ENCODE data around the gene RAF1.

Gene RAF1

GRCh38 chr3:12585181-12585580 lies 78.7 kb downstream of the RAF1 start:
- ChIA-PET CTCF (interaction anchor here (0.6 kb wide), 1 partner anchor 100 kb away, joined by 3 read pairs; no protein-coding TSS in a partner anchor), POLR2A (ENCODE audit: low non-redundant PET) (no interaction called here)
- DNase-seq (ENCODE audit: low spot score), result no peak
- H3K27ac ChIP-seq, result no peak overlapping the region
- TF ChIP-seq CTCF (conservative IDR thresholded peaks at IDR 0.05; ENCODE audit: low read depth), result no peak

DNA sequence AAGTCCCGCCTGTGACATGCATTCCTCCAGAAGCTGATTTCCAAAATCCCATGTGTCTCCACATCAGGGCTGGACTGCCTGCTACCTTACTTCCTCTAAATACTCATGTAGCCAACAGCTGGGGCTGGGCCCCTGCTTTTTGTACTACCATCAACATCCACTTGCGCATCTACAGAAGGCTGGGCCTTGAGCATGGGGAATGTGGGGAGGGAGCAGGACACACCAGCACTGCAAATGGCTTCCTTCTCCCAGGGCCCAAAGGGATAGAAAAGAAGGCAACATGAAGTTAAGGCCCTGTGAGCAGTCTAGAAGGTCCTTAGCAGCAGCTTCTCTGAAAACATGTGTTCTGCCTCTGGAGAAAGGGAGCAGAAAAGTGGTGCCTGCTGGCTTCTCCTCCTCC lies 79.8 kb downstream of the RAF1 start:
- peak overlapping the region; percentile 18 for H3K27ac ChIP-seq

DNA sequence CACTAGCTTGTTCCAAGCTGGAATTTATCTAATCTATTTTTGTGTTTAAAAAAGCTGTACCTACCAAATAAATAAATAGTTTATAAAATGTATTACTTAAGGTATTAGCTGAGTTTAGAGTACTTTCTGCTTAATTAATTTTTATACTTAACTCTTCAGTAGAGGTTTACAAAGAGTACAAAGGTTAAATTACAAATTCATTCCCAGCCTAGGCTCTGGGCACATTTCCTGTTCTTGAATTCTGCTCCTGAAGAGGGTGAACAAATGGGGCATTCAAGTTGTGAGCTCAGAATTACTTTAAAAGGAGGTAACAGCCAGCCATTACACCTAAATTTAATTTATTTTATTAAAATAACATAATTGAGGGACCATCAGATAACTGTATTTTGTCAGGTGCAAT lies 80.6 kb downstream of the RAF1 start:
- ChIA-PET POLR2A (ENCODE audit: low non-redundant PET) (no interaction called here), CTCF (no interaction called here)
- DNase-seq (ENCODE audit: low spot score), result no peak
- no peak overlapping the region for H3K27ac ChIP-seq
- TF ChIP-seq CTCF (conservative IDR thresholded peaks at IDR 0.05; ENCODE audit: low read depth), result no peak

More for the DNA sequence above, 79.8 kb downstream of the RAF1 start:
- TF ChIP-seq CTCF (conservative IDR thresholded peaks at IDR 0.05; ENCODE audit: low read depth), result no peak
- DNase-seq (ENCODE audit: low spot score), result no peak
- CTCF ChIA-PET, result interaction anchor here (0.5 kb wide), 1 partner anchor 384 kb away, joined by 3 read pairs; no protein-coding TSS in a partner anchor
- POLR2A ChIA-PET (ENCODE audit: low non-redundant PET), result no interaction called here

DNA sequence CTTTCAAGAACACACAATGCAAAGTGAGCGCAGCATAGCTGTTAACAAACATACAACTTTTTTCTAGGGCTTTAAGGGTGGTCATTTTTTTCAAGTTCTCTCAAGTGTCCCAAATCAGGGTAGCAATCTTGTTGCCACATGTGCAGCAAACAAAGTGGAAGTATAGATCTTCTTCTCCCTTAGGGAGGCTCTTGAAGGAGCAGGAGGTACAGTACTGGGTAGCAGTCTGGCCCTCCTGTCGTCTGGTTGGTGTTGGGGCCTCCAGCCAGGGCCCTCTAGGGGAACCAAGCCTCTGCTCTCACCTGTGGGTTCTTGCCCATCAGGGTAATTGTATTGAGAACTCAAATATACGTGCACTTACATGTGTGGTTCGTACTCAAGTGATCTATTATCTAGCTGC lies 81.2 kb downstream of the RAF1 start:
- TF ChIP-seq CTCF (conservative IDR thresholded peaks at IDR 0.05; ENCODE audit: low read depth), result no peak
- H3K27ac ChIP-seq, result no peak overlapping the region
- DNase-seq (ENCODE audit: low spot score), result no peak
- CTCF ChIA-PET, result no interaction called here
- POLR2A ChIA-PET (ENCODE audit: low non-redundant PET), result no interaction called here

DNA sequence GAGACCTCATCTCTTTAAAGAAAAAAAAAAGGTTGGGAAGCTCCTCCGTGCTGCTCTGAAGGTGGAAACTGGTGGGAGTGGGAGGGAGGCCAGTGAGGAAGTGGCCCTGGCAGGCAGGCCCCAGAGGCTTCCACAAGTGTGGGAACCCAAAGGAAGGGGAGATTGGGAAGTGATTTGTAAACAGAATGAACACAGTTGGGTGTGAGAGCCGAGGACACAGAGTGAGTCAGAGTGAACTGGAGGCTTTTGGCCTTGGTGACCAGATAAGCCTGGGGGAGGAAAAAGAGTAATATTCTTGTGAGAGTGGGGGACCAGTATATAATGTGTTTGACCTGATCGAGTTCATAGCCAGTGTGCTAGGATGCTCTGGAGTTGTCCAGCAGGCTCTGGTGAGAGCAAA lies 84.0 kb downstream of the RAF1 start:
- ChIA-PET POLR2A (ENCODE audit: low non-redundant PET) (no interaction called here), CTCF (interaction anchor here (0.6 kb wide), 1 partner anchor 56 kb away, joined by 3 read pairs; no protein-coding TSS in a partner anchor)
- no peak for DNase-seq (ENCODE audit: low spot score)
- H3K27ac ChIP-seq, result peak overlapping the region; percentile 27
- TF ChIP-seq CTCF (conservative IDR thresholded peaks at IDR 0.05; ENCODE audit: low read depth), result no peak

DNA sequence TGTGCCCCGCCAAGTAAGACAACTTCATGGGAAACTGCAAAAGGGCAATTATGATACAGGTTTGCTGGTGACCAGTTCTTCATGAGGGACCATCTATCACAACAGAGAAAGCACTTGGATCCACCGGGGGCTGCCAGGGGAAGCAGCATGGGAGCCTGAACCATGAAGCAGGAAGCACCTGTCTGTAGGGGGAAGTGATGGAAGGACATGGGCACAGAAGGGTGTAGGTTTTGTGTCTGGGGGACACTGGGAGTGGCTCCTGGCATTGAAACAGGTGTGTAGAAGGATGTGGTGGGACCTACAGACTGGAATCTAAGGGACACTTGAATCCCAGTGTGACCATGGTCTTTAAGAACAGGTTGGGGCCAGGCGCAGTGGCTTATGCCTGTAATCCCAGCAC lies 84.5 kb downstream of the RAF1 start:
- no peak for DNase-seq (ENCODE audit: low spot score)
- peak overlapping the region; percentile 27 for H3K27ac ChIP-seq
- ChIA-PET CTCF (interaction anchor here (0.6 to 0.7 kb wide), 3 partner anchors 11 to 406 kb away, joined by 3 to 4 read pairs (median 3); no protein-coding TSS in a partner anchor), POLR2A (ENCODE audit: low non-redundant PET) (no interaction called here)
- no peak for TF ChIP-seq CTCF (conservative IDR thresholded peaks at IDR 0.05; ENCODE audit: low read depth)

Measured in RWPE1 (cell line).